Colonic mucosa (tissue), 4 donors: ENCODE results near the gene ZNRF2. TPM values are rescaled to one million over a fixed set of nuclear protein-coding genes. Genes with fewer than 3 reads are reported as not detected.

Experiments
- DNase-seq: peaks from one replicate; pipeline ENCODE4 v3.0.0-alpha.2; 2020
- H3K27ac ChIP-seq: fragments of 200-600 bp; one replicate; pipeline ENCODE4 v1.8.0; 2021
- H3K27me3 ChIP-seq: fragments of 200-600 bp; one replicate; pipeline ENCODE4 v1.8.0; 2021
- H3K36me3 ChIP-seq: fragments of 200-600 bp; one replicate; pipeline ENCODE4 v1.8.0; 2021
- H3K4me1 ChIP-seq: fragments of 200-600 bp; one replicate; pipeline ENCODE4 v1.8.0; 2021; ENCODE audit warnings: mild to moderate bottlenecking
- H3K4me3 ChIP-seq: fragments of 200-600 bp; one replicate; pipeline ENCODE4 v1.8.0; 2021
- H3K9ac ChIP-seq, 2 donors: one replicate each; pipeline ENCODE4 v1.7.0; 2013; ENCODE audit warnings: control low read depth in 2 of 2, low read depth in 2 of 2, low read length in 2 of 2
- H3K9me3 ChIP-seq: fragments of 200-600 bp; one replicate; pipeline ENCODE4 v1.8.0; 2021
- CTCF ChIP-seq: fragments of 200-600 bp; IDR thresholded peaks from one replicate; pipeline ENCODE4 v1.8.0; 2022; ENCODE audit warnings: antibody characterized with exemption, mild to moderate bottlenecking
- intact Hi-C: fragments of 100-400 bp; cut with DNase I; formaldehyde crosslinking; loops from one replicate; pipeline ENCODE4 v1.14.1; 2022
- total RNA-seq, 2 donors: library from RNA; stranded (reverse); fragmentation: NEBNext Ultra II Directional in 1 of 2; extraction: Animal tissue kit (Norgen Biotek cat#: 25700) in 1 of 2; gene quantifications; one replicate each; pipeline ENCODE4 v1.2.1, GENCODE V29; 2021
- donor health status: healthy.
- donor health status: DM: no; HTN: no; CAD: no.
- donor health status: DM: no; HTN: no; CAD: no.

ZNRF2 gene
- total RNA-seq, 2 donors from 2014 or later, result 42.4 to 45.9 TPM

- no peak for TF ChIP-seq CTCF
- peak; percentile 59 for DNase-seq
- H3K4me3 ChIP-seq, result no peak overlapping the region
- peaks cover 14% of the 10 kb centered on the region for H3K4me1 ChIP-seq
- H3K9ac ChIP-seq, result no peak overlapping the region
- H3K27ac ChIP-seq, result peak overlapping the region; percentile 62
- H3K27me3 ChIP-seq, result no peaks in the 10 kb centered on the region
- H3K36me3 ChIP-seq, result no peaks in the 10 kb centered on the region
- intact Hi-C loops, result no loop called here
- no peaks in the 10 kb centered on the region for H3K9me3 ChIP-seq
These were observed 29.7 kb upstream of the ZNRF2 start for GRCh38 chr7:30254717-30255063.

GRCh38 chr7:30255064-30255769 is 29.2 kb upstream of the ZNRF2 start:
- Histone ChIP-seq H3K36me3 (no peaks in the 10 kb centered on the region), H3K27ac (no peak overlapping the region), H3K9me3 (no peaks in the 10 kb centered on the region), H3K9ac (no peak overlapping the region), H3K27me3 (no peaks in the 10 kb centered on the region), H3K4me3 (no peak overlapping the region), H3K4me1 (peaks cover 14% of the 10 kb centered on the region)
- no peak for TF ChIP-seq CTCF
- intact Hi-C loops, result no loop called here
- DNase-seq, result no peak

DNA sequence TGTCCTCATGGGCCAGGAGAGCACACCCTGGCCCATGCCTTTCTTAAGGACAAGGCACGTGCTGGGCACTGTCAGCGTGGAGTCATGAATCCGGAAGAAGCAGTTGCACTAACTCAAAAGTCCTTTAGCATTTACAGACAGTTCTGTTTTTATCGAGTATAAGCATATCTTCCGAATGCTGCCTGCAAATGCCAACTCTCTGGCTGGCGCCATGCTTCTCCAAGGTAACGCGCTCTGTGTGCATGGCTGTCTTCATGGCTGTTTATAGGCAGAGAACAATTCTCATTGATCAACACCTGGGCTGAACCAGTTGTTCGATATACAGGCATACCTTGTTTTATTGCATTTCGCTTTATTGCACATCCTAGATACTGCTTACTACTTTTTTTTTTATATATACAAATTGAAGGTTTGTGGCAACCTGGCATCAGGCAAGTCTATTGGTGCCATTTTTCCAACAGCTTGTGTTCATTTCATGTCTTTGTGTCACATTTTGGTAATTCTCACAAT is 28.0 kb upstream of the ZNRF2 start:
- Histone ChIP-seq H3K36me3 (no peaks in the 10 kb centered on the region), H3K27me3 (no peaks in the 10 kb centered on the region), H3K9me3 (no peaks in the 10 kb centered on the region), H3K4me1 (peaks cover 14% of the 10 kb centered on the region), H3K27ac (no peak overlapping the region), H3K9ac (no peak overlapping the region), H3K4me3 (no peak overlapping the region)
- TF ChIP-seq CTCF, result no peak
- no peak for DNase-seq
- intact Hi-C loops, result no loop called here

GRCh38 chr7:30260246-30260768 is 24.1 kb upstream of the ZNRF2 start:
- H3K36me3 ChIP-seq, result no peaks in the 10 kb centered on the region
- H3K9me3 ChIP-seq, result no peaks in the 10 kb centered on the region
- no peak overlapping the region for H3K4me3 ChIP-seq
- H3K27ac ChIP-seq, result no peak overlapping the region
- no peak for TF ChIP-seq CTCF
- intact Hi-C loops, result no loop called here
- no peak for DNase-seq
- H3K4me1 ChIP-seq, result no peaks in the 10 kb centered on the region
- no peaks in the 10 kb centered on the region for H3K27me3 ChIP-seq
- H3K9ac ChIP-seq, result no peak overlapping the region

GRCh38 chr7:30263090-30263710 is 21.2 kb upstream of the ZNRF2 start:
- TF ChIP-seq CTCF, result no peak
- Histone ChIP-seq H3K27ac (no peak overlapping the region), H3K9ac (no peak overlapping the region), H3K36me3 (no peaks in the 10 kb centered on the region), H3K27me3 (no peaks in the 10 kb centered on the region), H3K4me3 (no peak overlapping the region), H3K4me1 (no peaks in the 10 kb centered on the region), H3K9me3 (no peaks in the 10 kb centered on the region)
- no peak for DNase-seq
- intact Hi-C loops, result no loop called here
